ENCODE measurements around the gene FGB.

The FGB gene

DNA sequence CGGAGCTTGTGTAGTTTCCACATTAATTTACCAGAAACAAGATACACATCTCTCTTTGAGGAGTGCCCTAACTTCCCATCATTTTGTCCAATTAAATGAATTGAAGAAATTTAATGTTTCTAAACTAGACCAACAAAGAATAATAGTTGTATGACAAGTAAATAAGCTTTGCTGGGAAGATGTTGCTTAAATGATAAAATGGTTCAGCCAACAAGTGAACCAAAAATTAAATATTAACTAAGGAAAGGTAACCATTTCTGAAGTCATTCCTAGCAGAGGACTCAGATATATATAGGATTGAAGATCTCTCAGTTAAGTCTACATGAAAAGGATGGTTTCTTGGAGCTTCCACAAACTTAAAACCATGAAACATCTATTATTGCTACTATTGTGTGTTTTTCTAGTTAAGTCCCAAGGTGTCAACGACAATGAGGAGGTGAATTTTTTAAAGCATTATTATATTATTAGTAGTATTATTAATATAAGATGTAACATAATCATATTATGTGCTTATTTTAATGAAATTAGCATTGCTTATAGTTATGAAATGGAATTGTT, at the start of gene FGB:
Gene FGB (plus strand): TSS at position 315 of the 558 bp plus-strand sequence. CDS start 8 bp downstream, at position 323.
- DNase-seq (ENCODE audit: low spot score), result no peak

- DNase-seq (ENCODE audit: low spot score), result no peak
Measured at GRCh38 chr4:154516318-154517029, 46.3 kb upstream of the FGB start.

- no peak for DNase-seq (ENCODE audit: low spot score)
Measured at GRCh38 chr4:154517591-154517990, 45.2 kb upstream of the FGB start.

DNA sequence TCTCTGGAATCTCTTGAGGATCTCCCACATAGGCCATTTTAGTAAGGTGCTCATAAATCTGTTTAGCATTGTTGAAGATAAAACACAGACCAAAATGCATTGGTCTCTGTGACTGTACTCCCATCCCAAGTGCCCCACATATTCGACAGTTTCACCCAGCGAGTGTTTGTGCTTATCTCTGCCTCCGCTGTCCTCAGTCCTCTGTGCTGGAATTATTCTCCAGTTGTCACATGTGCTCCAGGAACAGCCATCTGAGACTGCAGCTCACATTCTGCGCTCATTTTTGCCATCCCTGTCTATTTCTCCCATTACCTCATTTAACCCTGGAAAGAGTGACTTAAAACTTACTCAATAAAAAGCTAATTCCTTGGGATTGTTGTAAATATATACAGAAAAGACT, 43.6 kb upstream of the FGB start:
- DNase-seq (ENCODE audit: low spot score), result no peak

DNA sequence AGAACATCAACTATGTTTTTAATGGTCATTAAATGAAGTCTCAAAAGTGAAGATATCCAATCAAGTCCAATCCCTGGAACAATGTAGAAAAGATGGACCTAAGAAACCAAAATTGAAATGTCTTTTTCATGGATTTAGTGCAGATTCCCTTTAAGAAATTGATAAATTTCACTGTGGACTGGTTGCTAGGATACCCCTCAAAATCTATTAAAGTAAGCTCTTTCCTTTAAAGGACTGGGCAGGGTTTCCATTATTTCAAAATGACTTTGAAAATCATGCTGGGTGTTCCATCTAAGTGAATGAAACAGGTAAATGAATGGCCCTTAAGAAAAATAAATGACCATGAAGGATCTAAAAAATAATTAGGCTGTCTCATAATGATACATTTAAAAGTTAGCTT, 41.2 kb upstream of the FGB start:
- no peak for DNase-seq (ENCODE audit: low spot score)

DNA sequence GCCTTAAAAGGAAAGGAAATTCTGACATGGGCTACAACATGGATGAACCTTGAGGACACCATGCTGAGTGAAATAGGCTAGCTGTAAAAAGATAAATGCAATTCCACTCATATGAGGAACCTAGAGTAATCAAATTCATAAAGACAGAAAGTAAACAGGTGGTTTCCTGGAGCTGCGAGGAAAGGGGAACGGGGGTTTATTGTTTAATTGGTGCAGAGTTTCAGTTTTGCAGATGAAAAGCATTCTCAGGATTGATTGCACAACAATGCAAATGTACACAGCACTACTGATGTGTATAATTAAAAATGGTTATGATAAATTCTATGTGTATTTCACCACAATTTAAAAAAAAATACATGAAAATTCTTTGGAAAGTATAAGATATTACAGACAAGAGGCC, 36.7 kb upstream of the FGB start:
- no peak for DNase-seq (ENCODE audit: low spot score)

DNA sequence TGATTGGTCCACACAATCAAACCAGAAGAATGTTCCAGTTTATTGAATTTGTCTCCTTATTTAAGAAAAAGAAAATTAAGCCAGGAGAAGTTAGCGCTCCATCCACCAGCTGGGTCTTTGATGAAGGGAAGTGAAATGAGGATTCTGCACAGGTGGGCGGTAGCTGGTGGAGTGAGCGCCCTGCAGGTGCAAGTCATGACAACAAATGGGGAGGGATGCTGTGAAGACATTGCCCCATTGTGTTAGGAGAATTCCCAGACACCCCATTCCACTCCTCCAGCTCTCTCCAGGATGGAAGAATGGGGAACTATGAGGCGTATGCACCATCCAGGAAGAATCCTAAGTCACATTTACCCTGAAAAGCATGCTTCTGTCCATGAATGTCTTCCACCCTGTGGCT, 35.5 kb upstream of the FGB start:
- DNase-seq (ENCODE audit: low spot score), result no peak

- no peak for DNase-seq (ENCODE audit: low spot score)
Measured at GRCh38 chr4:154528869-154529268, 33.9 kb upstream of the FGB start.

DNA sequence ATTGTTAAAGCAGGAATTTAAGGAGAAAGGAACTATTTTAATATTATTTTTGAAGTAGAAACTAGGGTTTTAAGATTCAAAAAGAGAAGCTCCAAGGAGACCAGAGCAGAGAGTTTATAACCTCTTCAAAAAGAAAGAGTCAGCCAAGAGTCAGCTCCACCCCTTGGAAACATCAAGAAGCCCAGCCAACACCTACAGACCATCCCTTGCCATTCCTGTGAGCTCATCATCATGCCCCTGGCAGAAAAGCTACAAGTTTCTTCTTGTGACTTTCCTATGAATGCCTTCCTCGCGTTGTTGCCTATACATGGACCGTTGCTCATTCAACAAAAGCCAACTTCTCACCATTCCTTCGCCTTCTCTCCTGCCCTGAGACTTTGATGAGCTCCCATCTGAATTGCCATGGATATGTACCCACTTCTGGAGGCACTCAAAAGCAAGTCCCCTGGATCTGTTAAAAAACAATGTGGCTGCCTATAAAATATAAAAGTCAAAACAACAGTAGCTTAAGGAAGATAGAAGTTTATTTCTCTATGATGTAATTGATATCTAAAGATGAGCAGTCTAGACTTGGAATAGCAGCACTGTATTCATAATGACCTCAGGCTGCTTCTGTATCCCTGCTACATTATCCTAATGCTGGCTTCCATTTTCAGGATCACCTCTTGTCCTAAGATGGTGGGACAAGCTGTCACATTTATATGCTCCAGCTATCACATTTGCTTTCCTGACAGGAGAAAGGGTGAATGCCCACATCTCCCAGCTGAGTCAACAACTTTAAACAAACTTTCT, 32.9 kb upstream of the FGB start:
- DNase-seq (ENCODE audit: low spot score), result no peak

DNA sequence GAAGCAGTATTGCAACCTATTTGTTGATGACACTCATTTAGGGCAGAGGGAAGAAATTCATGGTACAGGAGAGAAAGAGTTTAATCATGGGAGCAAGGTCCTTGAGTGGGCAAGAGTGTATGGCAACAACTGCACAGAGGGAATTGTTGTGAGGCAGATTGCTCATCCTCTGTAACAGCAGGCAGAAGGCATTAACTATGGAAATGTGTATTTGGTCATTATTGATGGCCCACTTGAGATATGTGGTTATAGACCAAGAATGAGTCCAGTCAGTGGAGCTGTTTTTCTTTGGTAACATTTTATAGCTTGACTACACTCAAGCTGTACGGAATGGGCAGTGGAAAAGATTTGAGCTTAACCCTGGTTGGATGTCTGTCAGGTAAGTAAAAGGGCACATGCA, 28.5 kb upstream of the FGB start:
- DNase-seq (ENCODE audit: low spot score), result no peak

- DNase-seq (ENCODE audit: low spot score), result no peak
Measured at GRCh38 chr4:154542271-154542879, 20.4 kb upstream of the FGB start.

DNA sequence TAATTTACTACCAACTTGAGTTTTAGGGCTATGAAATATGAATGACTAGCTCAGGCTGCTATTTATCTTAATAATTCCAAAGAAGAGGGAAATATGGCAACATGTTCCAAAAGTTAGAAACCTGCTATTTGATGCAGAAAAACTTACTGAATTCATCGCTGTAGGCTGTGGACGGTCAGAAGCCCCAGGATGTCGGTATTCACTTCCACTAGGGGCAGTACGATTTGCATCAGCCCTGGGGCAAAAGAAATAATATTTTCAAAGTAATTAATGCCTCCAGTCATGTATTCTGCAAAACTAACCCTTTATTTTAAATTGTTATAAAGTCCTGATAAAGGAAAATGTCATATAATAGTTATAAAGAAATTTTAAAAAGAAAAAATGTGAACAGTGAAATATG, 17.1 kb upstream of the FGB start:
- DNase-seq (ENCODE audit: low spot score), result no peak

- peak; percentile 96 for DNase-seq (ENCODE audit: low spot score)
Measured at GRCh38 chr4:154549894-154550790, 12.7 kb upstream of the FGB start, which contains the start of gene PLRG1. PLRG1 (minus strand) TSS chr4:154550400; CDS start chr4:154550308, 92 bp downstream.

GRCh38 chr4:154551872-154552686, 10.7 kb upstream of the FGB start:
- DNase-seq (ENCODE audit: low spot score), result peak; percentile 62

DNA sequence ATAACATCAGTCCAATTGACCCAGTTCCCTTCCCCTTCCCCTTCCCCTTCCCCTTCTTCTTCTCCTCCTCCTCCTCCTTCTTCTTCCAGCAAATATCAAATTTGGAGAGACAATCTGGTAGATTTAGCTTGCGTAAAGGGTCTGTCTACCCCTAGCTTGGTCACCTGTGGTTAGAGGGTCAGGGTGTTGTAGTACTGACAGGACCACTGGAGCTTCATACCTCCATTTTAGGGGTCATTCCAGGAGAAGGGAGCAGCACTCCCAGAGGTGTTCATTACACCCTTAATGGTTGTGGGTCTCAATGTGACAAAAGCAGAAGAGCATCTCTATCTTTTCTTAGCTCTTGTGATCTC, 3.7 kb upstream of the FGB start:
- DNase-seq (ENCODE audit: low spot score), result no peak

GRCh38 chr4:154559494-154560418, 3.1 kb upstream of the FGB start:
- no peak for DNase-seq (ENCODE audit: low spot score)

DNA sequence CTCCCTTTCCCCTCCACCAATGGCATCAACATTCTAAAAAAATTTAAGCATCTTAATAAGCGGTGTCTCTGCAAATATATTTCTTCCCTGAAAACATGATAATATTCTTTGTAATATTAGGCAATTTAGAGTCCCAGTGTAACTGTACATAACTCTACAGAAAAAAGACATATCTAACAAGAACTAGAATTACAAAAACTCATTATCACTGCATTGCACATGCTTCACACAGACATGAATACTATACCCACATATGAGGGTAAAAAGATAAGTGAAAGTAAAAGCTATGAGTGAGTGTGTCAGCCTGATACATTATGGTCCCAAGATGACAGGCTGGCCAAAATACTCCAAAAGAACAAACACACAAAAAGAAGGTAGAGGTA, 2.4 kb upstream of the FGB start:
- DNase-seq (ENCODE audit: low spot score), result no peak

DNA sequence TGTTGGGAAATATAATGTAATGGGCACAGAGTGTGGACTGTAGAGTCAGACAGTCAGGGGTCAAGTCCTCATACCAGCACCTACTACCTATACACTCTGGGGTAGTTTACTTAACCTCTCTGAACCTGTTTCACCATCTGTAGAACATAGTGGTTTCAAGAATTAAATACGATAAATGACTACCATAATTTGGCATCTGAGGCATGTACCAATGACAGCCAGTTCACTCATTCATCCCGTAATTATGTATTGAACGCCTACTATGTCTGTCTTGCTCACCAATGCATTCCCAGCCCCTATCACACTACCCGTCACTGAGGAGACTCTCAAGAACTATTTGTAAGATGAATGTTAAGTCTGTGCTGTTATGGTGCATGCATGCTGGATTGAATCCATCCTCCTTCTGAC, 2.0 kb upstream of the FGB start:
- no peak for DNase-seq (ENCODE audit: low spot score)

GRCh38 chr4:154564311-154564710, 1.5 kb downstream of the FGB start:
- DNase-seq (ENCODE audit: low spot score), result no peak

DNA sequence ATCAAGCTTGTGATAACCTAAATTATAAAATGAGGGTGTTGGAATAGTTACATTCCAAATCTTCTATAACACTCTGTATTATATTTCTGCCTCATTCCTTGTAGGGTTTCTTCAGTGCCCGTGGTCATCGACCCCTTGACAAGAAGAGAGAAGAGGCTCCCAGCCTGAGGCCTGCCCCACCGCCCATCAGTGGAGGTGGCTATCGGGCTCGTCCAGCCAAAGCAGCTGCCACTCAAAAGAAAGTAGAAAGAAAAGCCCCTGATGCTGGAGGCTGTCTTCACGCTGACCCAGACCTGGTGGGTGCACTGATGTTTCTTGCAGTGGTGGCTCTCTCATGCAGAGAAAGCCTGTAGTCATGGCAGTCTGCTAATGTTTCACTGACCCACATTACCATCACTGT, 2.9 kb downstream of the FGB start:
- DNase-seq (ENCODE audit: low spot score), result no peak
